HEK293 (cell line): Measurements from ENCODE around the gene KTN1.

ENCODE experiments used
- ZBTB8A ChIP-seq: fragments of 450-650 bp; formaldehyde crosslinking; IDR thresholded peaks from 2 replicates; pipeline ENCODE4 v1.5.1; 2016; ENCODE audit warnings: missing biosample characterization, missing genetic modification characterization
- ZNF121 ChIP-seq: fragments of 450-650 bp; formaldehyde crosslinking; IDR thresholded peaks from 2 replicates; pipeline ENCODE4 v1.5.1; 2016; ENCODE audit warnings: missing biosample characterization, missing genetic modification characterization
- ZNF292 ChIP-seq: fragments of 450-650 bp; formaldehyde crosslinking; IDR thresholded peaks from 2 replicates; pipeline ENCODE4 v1.5.1; 2016; ENCODE audit warnings: low read depth, missing biosample characterization, missing genetic modification characterization, borderline replicate concordance
- ZNF341 ChIP-seq: fragments of 450-650 bp; formaldehyde crosslinking; IDR thresholded peaks from 2 replicates; pipeline ENCODE4; 2016; ENCODE audit warnings: low read depth, missing biosample characterization, missing genetic modification characterization
- ZNF426 ChIP-seq: fragments of 450-650 bp; formaldehyde crosslinking; IDR thresholded peaks from 2 replicates; pipeline ENCODE4 v1.5.1; 2017; ENCODE audit warnings: missing biosample characterization, missing genetic modification characterization, mild to moderate bottlenecking, inconsistent platforms, moderate library complexity
- ZNF596 ChIP-seq: fragments of 450-650 bp; IDR thresholded peaks from 2 replicates; pipeline ENCODE4 v1.5.0; 2018; ENCODE audit warnings: missing biosample characterization, mild to moderate bottlenecking, missing genetic modification characterization, moderate library complexity
- ZNF707 ChIP-seq: fragments of 450-650 bp; formaldehyde crosslinking; IDR thresholded peaks from 2 replicates; pipeline ENCODE4 v1.5.1; 2016; ENCODE audit warnings: missing biosample characterization, missing genetic modification characterization
- ZNF843 ChIP-seq: fragments of 450-650 bp; formaldehyde crosslinking; IDR thresholded peaks from 2 replicates; pipeline ENCODE4 v1.5.1; 2016; ENCODE audit warnings: missing biosample characterization, missing genetic modification characterization
- TF ChIP-seq, protein P1 (sequence below): fragments of 450-650 bp; formaldehyde crosslinking; IDR thresholded peaks from 2 replicates; pipeline ENCODE4 v1.5.1; 2016; ENCODE audit warnings: missing biosample characterization, missing genetic modification characterization
- TF ChIP-seq, protein P2 (sequence below): fragments of 450-650 bp; formaldehyde crosslinking; IDR thresholded peaks from 2 replicates; pipeline ENCODE4 v1.5.1; 2017; ENCODE audit warnings: missing biosample characterization, missing genetic modification characterization
- TF ChIP-seq, protein P3 (sequence below): fragments of 450-650 bp; formaldehyde crosslinking; IDR thresholded peaks from 2 replicates; pipeline ENCODE4 v1.5.1; 2016; ENCODE audit warnings: missing biosample characterization, missing genetic modification characterization

DNA sequence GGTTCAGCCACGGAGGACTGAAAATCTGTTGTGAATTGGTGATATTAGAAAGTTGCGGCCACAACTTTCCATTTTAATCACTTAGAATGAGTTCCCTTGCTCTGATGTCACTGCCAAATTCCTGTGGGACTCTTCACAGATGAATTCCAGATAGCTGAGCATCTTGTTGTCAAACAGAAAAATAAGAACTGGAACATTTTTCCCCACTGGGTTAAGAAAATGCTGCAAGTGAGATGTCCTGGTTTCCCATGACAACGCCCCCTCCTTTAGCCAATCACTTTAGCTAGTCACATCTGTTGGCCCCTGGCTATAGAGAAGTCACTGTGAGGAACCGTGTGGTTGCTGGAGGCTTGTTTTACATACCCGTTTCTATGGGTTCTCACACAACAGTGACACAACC, 135.9 kb downstream of the KTN1 start:
- TF ChIP-seq ZNF426 (no peak), ZNF121 (tag by site-specific recombination) (no peak), ZNF292 (tag by site-specific recombination) (no peak), ZNF707 (tag by site-specific recombination) (no peak), ZNF843 (no peak), ZBTB8A (tag by site-specific recombination) (no peak), ZNF341 (no peak), ZNF596 (tag by site-specific recombination) (no peak)
- TF ChIP-seq, protein P1, sequence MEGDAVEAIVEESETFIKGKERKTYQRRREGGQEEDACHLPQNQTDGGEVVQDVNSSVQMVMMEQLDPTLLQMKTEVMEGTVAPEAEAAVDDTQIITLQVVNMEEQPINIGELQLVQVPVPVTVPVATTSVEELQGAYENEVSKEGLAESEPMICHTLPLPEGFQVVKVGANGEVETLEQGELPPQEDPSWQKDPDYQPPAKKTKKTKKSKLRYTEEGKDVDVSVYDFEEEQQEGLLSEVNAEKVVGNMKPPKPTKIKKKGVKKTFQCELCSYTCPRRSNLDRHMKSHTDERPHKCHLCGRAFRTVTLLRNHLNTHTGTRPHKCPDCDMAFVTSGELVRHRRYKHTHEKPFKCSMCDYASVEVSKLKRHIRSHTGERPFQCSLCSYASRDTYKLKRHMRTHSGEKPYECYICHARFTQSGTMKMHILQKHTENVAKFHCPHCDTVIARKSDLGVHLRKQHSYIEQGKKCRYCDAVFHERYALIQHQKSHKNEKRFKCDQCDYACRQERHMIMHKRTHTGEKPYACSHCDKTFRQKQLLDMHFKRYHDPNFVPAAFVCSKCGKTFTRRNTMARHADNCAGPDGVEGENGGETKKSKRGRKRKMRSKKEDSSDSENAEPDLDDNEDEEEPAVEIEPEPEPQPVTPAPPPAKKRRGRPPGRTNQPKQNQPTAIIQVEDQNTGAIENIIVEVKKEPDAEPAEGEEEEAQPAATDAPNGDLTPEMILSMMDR (tag by site-specific recombination): no peak
- TF ChIP-seq, protein P2, sequence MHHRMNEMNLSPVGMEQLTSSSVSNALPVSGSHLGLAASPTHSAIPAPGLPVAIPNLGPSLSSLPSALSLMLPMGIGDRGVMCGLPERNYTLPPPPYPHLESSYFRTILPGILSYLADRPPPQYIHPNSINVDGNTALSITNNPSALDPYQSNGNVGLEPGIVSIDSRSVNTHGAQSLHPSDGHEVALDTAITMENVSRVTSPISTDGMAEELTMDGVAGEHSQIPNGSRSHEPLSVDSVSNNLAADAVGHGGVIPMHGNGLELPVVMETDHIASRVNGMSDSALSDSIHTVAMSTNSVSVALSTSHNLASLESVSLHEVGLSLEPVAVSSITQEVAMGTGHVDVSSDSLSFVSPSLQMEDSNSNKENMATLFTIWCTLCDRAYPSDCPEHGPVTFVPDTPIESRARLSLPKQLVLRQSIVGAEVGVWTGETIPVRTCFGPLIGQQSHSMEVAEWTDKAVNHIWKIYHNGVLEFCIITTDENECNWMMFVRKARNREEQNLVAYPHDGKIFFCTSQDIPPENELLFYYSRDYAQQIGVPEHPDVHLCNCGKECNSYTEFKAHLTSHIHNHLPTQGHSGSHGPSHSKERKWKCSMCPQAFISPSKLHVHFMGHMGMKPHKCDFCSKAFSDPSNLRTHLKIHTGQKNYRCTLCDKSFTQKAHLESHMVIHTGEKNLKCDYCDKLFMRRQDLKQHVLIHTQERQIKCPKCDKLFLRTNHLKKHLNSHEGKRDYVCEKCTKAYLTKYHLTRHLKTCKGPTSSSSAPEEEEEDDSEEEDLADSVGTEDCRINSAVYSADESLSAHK (tag by site-specific recombination): no peak
- TF ChIP-seq, protein P3, sequence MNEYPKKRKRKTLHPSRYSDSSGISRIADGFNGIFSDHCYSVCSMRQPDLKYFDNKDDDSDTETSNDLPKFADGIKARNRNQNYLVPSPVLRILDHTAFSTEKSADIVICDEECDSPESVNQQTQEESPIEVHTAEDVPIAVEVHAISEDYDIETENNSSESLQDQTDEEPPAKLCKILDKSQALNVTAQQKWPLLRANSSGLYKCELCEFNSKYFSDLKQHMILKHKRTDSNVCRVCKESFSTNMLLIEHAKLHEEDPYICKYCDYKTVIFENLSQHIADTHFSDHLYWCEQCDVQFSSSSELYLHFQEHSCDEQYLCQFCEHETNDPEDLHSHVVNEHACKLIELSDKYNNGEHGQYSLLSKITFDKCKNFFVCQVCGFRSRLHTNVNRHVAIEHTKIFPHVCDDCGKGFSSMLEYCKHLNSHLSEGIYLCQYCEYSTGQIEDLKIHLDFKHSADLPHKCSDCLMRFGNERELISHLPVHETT (tag by site-specific recombination): no peak
